NCI-H2227 (cell line): ENCODE measurements around the gene ERG.

Experiments
- DNase-seq: peaks from one replicate; lab custom pipeline; 2025; ENCODE audit not compliant: unreplicated experiment; lab: John Stamatoyannopoulos, UW

Gene ERG

DNA sequence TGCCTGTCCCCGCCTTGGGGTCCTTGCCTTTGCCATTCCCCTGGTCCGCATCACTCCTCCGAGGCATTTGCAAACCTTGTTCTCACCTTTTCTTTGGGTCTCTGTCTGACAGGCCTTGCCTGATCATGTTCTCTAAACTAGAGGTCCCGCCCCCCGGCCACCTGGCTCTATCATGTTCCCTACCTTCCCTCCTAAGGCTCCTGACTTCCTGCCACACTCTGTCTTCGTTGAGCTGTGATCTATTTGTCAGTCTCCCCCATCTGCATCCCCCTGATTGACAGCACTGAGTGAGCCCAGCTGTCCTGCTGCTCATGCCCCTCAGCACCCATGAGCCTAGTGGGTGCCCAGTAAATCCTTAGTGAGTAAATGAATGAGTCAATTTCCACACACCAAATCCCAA is 22.8 kb downstream of the ERG start:
- no peak for DNase-seq

DNA sequence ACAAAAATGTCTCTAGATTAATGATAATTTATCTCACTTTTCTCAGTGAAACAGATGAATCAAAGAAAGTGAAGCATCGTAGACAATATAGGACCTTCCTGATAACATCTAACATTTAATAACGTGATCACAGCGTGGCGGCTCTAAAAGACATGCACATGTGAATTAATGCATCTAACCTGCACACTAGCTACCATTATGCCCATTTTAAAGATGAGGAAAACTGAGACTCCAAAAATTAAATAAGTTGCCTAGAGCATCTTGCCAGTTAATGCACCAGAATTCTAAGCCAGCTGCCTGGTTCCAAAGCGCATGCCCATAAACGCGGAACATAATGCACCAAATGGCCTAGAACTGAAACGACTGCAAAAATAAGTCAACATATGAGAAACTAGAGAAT is 23.5 kb downstream of the ERG start:
- no peak for DNase-seq

DNA sequence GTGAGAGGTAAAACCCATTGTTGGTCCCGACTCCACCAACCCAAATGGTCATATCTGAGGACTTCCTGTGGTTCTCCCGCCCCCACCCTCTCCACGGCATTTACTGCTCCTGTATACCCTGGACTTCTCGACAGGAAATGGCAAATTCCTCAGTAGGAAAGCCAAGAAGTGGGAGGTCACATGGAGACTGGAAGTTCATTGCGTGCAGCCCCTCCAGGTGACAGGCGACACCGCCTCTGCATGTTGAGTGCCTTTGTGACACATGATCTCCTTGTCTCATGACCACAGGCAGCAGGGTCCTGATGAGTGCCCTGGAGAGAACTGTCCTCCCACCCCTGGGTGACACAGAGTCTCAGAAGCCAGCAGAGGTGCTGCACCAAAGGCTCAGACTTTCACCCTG is 24.2 kb downstream of the ERG start:
- DNase-seq, result no peak

DNA sequence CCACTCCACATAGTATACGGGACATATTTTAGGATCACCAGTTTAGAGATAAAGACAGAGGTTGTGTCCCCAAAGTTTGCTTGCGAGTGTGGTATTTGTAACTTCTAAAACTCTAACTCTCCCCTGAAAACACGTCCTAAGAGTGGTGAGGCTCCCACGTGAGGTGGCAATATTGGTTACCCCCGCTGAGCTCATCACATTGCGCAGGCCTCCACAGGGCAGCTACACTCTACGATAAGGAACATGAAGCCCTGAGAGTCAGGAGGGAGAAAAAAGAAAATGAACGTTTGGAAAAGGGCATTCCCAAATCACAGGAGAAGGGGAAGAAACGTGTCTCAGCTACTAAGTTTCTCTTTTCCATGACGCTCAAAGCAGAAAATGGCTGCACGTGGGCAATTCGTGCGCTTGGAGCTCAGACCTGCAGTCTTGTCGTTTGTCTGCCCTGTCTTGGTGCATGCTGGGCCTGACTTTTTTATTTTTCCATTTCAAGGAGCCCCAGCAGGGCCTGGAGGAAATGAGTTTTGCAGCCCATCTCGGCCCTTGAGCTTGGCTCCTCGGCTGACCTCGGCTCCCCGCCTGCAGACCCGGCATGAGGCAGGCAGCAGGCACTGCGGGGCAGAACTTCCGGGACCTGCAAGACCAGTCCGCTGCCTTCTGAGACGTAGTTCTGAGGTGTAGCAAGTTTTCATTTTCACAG is 25.7 kb downstream of the ERG start:
- DNase-seq, result no peak

DNA sequence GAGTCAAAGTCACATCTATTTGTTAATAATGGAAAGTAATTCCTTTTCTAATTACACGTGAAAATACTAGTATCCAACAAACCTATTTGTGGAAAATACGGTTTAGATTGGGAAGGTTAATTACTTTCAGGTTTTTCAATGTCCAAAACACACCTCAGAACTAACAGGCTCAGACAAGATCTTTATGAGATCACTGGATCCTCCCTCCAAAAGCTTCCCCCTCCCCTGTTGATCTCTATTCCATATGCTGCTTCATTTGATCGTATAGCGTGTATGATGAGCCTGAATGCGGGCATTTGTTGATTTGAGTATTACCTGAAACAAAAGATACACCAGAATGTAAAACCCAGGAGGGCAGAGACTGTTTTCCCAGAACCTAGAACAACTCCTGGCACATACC is 26.5 kb downstream of the ERG start:
- DNase-seq, result no peak

DNA sequence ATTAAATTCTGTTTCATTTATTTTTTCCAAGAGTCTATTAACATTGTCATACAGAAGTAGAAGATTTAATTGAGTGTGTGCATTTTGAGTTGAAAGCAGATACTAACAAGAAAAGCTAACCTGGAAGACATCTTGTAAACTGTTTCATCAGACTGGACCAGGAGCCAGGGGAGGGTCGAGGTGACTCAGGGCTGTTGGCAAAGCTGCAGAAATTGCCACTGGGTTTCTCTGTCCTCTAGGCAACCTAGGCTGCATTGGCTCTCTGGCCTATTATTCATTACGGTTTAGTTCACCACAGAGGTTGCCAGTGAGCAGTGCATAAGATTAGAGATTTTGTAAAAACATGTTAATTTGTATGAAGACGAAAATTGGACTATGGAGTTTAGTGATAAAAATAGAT is 27.5 kb downstream of the ERG start:
- DNase-seq, result no peak

DNA sequence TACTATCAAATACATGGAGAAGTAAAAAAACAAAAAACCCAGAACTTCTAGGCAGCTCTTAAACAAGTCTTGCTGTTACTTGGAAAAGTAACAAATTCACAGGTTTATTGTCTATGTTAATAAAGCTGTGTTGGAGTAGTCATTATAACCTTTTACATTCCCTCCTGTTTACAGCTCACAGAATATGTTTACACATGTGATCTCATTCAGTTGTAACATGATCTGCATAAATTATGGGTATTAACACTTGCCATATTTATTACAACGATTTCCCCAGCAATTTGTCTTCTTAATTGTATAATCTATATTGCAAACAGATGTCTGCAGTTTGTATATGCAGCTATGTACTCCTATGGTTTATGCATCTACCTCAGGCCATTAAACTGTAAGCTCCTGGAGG is 28.6 kb downstream of the ERG start:
- no peak for DNase-seq

DNA sequence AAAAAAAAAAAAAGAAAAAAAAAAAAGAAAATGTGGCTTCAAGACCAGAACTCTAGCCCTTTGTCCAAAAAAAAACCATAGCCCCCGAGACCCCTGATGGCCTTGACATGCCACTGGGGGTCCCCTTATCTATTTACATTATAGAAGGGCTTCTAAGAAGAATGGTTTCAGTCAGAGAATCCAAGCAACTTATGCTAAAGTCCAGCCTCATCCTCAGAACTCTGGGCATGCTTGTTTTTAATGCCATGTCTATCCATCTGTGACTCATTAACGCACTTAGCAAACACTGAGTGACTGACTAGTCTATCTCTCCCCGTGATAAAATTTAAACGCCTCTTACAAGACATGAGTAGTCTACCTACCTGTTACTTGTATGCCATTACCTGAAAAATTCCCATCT is 29.3 kb downstream of the ERG start:
- no peak for DNase-seq

DNA sequence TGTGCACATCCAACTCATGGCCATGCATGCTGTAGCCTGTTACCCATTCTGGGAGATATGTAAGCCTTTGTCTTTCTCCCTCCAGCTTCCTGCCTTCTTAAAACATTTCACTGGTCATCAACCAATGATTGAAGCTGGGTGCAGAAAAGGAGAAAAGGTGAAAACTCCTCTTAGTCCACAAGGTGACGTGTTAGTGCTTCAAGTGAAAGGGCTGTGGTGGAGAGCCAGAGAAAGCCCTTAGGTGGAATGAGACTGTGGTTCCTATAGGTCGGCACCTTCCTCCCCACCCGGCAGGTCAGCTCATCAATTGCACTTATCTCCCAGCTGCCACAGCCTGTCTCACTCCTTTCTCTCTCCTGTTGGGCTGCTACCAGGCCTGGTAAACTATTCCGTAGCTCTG is 30.4 kb downstream of the ERG start:
- no peak for DNase-seq

DNA sequence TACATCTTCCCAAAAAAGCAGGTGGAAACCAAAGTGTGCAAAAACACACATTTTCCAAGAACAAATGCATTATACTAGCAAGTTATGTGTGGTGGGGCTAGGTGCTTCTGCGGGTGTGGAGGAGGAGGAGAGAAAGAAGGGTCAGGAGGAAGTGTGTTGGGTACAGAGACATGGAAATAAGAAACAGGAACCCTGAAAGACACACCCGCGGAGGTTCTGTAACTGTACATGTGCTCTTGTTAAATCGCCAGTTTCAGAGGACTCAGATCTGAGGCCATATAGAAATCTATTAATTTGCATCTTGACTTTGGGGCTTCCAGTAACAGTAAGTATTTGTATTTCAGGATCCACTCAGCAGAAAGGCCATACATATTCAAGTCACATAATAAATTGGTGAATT is 30.9 kb downstream of the ERG start:
- no peak for DNase-seq

DNA sequence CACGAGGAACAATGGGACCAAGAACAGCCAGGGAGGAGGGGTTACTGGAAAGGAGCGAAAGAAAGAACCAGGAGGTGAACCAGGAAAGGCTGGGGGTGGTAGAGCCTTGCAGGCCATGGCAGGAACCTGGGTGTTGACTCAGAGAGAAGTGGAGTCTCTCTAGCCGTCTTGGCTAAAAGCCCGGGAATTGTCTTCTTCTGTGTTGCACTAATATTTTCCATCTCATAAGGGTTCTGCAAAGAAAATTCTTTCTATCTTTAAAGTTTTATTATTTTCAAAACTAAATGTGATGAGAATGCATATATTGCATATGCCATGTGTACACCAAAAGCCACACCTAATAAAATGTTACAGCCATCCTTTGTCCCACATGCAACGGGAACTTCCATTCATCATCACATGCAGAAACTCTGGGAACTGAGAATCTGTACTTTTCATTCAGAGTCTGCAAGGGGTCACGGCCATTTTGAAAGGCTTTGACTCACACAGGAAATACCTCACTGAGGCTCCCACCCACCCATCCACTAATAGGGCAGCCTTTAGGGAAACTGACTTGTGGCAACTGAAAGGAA is 38.0 kb downstream of the ERG start:
- DNase-seq, result no peak

DNA sequence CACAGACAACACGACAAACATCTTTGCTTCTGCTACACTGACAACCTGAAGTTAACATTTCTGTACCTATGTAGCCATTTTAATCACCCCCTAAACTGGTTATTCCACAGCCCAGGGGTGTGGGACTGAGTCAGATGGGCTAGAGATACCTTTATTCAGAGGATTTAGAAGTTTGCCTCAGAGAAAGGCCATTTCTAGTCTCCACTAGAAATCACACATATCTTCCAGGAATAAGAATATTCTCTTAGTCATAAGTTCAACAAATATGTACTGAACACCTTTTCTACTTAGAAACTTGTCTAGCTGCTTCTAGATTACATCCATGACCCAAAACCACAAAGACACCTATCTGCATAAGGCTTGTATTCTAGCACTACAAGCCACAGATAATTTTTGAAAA is 38.8 kb downstream of the ERG start:
- no peak for DNase-seq

DNA sequence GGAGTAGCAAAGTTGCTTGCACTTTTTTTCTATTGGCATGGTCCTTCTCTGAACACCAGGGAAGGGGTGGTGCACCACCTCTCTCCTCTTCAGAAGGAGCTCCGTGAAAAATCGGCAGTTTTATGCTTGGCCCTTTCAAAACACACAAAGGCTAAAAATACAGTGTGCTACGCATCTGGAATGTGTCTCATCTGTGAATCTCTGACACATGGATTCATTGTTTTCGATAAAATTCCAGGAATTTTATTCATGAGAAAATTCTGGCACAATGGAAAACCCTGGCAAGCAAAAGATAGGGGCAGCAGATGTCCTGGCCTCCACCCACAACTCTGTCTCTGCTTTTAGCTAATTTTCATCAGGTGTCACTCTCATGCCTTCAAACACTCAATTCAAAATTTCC is 42.9 kb downstream of the ERG start:
- no peak for DNase-seq

DNA sequence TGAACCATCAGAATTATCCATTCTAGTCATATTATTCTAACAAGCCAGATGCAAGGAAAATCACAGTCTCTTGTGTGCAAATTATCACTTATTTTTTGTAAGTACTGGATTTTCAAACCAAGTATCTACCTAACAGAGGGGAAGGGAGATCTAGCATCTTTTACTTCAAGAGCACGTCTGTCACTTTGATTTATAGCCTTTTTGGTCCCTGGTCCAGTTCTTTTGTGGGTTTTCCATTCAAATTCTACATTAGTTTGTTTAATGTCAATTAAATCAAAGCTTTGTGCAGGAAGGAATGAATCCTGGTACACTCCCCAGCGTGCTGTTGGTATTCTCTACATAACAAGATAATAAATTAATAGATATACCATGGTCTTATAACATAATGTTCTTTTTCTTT is 43.6 kb downstream of the ERG start:
- DNase-seq, result no peak

DNA sequence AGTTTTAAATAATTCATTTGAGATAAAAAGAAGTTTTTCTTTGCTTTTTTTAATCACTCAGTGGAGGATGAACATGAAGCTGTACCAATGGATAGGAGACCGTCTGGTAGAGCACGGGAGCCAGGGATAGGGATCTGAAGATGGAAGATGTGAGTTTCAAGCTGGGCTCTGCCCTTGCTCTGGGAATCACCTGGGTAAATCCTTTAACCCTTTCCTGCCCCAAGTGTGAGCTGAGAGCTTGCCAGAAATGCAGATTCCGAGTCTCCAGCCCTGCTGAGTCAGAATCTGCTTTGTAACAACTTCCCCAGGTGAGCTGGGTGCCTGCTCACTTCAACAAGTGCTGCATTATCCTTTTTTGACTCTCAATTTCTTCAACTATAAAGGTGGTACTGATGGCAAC is 44.1 kb downstream of the ERG start:
- no peak for DNase-seq

DNA sequence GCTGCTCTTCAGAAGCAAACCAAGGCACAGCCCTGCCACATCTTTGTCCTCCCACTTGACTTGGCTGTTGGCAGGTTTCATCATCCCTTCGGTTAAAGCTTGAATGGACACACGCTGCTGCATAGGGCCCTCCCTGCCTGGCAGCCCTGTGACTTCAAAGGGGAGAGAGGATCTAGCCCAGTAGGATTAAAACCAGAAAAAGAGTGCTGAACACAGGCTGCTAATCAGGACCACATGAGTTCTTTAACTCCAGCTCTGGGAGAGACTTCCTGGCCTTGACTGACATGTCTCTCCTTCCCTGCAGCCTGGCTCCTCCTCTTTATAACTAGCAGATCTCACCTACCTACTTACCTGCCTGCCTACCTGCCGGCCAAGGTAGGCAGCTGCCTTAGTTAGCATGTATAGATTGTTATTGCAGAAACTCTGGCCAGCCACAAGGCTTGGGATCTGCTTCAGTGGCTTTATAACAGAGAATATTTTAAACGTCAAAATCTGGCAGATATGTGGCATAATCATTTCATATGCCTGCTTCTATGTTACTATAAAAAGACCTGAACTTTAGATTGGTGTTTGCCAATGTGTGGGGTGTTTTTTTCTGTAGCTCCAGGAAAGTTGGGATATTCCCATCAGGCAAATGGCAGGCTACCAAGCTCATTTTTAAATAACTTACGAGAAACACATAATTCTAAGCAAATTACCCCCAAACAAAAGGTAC is 49.4 kb downstream of the ERG start:
- DNase-seq, result no peak

DNA sequence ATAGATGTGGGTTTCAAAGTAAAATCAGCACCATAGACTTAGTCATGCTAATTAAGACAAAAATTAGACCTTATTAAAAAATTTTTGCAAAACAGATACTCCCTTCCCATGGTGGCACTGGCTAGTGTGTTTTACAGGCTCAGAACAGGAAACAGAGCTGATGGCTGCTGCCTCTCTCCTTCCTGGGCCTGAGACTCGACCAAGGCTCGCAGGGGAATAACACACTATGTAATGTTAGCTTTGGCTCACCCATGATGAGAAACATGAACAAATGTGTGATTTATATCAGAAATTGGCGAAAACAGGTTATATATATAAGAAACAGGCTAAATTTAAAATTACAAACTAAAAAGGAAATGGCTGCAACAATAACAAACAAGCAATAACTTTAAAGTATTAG is 50.7 kb downstream of the ERG start:
- no peak for DNase-seq

DNA sequence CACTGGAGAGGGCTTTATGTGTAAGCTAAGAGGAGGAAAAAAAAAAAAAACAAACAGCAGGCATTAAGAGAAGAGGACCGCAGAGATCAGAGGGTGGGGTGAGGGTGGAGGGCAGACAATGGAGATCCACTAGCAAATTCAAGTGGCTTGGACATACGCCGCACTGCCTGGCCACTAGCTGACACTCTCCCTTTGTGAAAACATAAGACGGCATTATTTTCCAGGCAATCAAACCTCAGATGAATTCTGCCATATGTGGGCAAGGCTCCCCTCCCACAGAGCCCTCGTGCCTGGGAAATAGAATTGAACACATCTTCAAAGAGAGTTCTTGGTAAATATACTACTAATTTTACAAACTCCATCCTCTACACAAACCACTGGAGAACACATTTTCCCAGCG is 53.6 kb downstream of the ERG start:
- no peak for DNase-seq

DNA sequence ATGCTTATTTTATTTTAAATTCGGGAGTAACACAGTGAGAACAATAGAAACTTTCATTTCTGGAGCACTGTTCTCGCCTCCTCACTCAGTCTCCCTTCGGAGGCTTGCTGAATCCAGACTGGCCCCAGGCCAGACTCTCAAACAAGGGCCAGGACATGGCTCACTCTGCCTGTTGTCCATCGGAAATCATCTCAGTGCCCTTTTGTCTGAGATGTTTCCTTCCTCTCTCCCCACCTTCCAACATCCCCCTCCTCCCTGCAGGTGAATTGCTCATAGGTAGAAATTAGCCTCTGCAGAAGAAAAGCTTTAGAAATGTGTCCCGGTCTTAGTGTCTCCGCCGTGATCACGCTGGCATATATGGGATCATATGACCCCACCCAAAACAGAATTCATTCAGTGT is 55.2 kb downstream of the ERG start:
- no peak for DNase-seq

DNA sequence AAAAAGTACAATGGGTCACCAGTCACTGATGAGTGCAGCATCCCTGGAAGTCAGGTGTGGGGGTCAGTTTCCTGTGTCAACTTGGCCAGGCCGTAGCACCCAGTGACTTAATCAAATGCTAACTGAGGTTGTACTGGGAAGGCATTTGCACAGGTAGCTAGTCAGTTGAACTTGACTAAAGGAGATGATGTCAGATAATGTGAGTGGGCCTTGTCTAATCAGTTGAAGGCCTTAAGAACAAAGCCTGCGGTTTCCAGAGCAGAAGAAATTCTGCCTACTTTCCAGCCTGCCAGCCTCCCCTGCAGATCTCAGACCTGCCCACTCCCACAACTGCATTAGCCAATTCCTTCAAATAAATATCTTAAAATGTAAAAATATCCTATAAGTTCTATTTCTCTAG is 57.1 kb downstream of the ERG start:
- DNase-seq, result no peak

DNA sequence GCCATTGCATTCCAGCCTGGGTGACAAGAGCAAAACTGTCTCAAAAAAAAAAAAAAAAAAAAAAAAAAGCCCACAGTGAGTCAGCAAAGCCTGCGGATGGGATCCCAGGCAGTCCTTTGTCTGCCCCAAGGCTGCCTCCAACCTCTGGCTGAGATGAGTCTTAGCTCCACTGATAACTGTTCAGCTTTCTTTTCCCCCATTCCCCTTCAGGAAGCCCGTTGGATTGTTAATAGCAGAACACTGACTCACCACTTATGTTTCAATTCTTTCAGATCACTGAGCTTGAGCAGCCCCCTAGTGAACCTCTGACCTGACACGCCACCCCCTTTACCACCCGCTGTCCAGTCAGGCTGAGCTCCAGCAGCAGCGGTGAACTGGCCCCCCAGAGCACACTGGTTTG is 57.5 kb downstream of the ERG start:
- no peak for DNase-seq

DNA sequence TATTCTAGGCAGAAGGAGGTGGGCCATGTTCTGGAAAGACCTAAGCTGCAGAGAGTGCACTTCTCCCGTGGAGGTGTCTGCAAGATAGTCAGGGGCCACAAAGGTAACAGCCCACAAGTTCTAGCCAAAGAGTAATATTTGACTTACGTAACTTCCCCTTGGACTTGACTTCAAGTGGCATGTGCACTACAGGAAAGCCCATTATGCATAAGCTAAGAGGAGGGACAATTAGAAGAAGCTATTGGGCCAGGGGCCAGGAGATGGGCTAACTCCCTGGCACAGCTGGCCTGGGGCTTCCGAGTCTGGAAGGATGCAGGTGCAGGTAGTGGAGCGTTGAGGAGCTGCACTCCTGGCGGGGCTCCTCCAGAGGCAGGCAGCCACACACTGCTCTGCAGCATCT is 58.3 kb downstream of the ERG start:
- no peak for DNase-seq

DNA sequence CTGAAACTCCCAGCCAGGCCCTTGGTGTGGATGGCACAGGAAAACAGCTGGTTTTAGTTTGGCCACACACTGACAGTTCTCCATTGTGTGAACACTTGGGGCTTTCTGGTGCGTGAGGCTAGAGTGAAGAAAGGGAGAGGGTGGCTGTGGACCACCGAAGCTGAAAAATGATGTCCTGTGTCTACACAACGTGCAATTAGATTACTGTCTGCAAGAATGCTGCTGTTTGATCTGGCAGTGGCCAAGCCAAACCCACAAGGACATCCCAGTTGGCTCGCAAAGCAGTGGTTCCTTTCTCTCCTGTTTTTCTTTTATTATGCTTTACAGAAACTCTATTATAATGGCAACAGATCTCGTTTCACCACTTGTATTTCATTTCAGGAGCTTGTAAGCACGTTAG is 58.9 kb downstream of the ERG start:
- no peak for DNase-seq
